ENCODE measurements around the gene CAMTA1.

Gene CAMTA1

DNA sequence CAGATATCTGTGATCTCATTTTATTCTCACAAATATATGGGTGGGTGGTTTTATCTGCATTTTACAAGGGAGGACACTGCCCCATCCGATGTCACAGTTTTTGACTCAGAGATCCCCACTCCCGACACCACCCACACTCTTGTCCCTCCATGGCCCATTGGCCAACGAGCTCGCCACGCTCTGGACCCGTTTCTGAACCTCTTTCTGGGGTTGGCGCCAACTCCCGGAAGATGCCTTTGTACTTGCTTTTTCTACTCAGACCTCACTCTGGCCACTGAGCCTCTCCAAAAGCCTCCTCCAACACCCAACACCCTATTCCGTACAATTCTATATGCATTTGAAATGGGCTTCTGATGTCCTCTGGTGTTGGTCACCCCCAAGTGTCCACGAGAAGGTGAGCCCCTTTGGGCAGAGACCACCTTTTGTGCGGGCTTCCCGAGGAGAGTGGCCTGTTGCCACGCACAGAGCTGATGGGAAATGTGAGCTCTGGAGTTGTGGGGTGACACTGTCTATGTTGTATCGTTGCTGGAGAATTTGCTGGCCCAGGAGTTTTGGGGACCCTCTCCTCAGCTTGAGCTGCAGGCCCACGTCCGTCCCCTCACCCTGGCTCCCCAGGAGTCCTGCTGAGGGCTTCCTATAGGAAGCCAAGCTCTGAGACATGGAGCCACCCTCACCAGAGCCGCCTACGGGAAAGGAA is 618.9 kb downstream of the CAMTA1 start:
- DNase-seq (ENCODE audit: low read depth): no peak
- TF ChIP-seq, protein P1, sequence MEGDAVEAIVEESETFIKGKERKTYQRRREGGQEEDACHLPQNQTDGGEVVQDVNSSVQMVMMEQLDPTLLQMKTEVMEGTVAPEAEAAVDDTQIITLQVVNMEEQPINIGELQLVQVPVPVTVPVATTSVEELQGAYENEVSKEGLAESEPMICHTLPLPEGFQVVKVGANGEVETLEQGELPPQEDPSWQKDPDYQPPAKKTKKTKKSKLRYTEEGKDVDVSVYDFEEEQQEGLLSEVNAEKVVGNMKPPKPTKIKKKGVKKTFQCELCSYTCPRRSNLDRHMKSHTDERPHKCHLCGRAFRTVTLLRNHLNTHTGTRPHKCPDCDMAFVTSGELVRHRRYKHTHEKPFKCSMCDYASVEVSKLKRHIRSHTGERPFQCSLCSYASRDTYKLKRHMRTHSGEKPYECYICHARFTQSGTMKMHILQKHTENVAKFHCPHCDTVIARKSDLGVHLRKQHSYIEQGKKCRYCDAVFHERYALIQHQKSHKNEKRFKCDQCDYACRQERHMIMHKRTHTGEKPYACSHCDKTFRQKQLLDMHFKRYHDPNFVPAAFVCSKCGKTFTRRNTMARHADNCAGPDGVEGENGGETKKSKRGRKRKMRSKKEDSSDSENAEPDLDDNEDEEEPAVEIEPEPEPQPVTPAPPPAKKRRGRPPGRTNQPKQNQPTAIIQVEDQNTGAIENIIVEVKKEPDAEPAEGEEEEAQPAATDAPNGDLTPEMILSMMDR (conservative IDR thresholded peaks at IDR 0.05; ENCODE audit: low read depth, low read length): no peak
- H3K4me3 ChIP-seq (ENCODE audit: low read depth, low read length): no peak overlapping the region

DNA sequence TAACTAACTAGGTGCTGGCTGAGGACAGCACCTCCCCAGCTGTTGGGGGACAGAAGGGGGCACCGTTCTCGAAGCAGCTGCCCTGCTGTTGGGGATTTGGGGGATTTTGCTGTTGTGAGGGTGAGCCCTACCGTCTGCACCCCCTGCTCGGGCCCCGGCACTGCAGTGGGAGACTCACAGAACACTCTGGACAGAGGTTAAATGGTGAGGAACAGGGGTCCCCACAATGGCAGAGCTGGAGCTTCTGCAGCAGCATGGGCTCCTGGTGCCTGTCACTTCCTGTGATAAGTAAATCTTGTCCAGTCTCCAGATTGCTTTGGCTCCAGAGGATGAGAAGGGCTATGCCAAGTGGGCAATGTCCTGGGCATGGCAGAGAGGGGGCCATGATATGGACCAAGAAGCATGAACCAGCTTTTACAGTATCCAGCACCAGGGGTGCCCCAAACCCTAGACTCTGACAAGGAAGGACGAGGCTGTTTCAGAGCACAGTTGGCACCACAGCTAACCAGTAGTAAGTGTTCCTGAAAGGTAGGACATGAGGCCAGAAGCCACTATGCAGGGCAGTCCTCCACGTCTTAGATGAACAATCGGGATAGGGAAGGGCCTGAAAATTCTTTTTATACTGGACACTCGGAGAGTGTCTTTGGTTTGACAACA is 620.7 kb downstream of the CAMTA1 start:
- no peak overlapping the region for H3K4me3 ChIP-seq (ENCODE audit: low read depth, low read length)
- TF ChIP-seq, protein P1 (conservative IDR thresholded peaks at IDR 0.05; ENCODE audit: low read depth, low read length): no peak
- no peak for DNase-seq (ENCODE audit: low read depth)

DNA sequence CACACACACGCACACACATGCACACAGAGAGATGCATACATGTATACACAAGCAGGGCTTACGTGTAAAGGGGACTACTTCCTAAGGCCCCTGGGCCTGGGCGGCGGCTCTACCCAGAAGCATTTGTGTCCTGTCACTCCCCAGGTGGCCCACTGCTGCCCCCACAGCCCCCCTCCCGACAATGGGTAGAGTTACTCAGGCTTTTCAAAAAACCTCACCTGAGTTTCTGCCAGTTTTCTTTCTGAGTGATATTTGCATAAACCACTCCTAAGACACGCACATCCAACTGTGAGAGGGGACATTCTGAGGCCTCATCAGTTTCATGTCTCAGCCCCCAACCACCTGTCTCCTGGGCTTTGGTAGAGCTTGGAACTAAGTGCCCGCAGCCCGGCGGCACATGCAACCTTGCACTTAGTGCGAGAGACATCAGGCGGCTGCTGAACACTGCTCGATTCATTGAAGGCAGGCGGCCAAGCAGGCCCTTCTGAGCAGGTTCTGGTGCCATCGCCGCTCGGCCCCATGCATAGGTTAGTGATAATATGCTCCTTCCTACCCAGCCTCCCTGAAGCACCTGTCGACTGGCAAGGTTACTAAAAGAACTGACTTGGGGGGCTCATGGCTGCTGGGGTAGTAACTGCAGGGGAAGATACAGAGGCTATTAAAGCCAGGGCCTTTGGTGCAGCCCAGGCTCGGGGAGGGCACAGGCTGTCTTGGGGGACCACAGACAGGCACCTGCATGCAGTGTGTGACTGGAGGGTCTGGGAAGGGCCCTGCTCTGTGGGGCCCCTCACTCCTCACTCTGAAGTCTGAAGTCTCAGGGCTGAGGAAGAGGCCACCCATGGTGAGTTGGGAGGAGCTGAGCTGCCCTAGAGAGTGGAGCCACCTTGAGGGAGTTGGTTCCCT is 621.6 kb downstream of the CAMTA1 start:
- TF ChIP-seq, protein P1 (conservative IDR thresholded peaks at IDR 0.05; ENCODE audit: low read depth, low read length): no peak
- no peak for DNase-seq (ENCODE audit: low read depth)

DNA sequence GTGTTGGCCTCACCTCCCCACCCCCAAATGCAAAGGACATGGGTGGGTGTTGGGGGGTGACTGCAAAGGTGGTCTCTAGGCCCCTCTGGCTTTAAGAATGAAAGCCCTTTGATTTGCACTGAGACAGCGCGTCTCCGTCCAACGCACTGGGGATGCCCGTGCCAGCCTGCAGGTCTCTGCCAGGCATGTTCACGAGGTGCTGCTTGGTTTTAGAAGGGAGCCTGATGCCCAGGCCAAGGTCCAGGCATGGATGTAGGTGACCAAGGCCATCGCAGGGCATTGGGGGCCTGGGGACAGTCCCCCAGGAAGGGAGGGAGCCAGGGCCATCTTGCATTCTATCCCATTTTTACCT is 622.3 kb downstream of the CAMTA1 start:
- TF ChIP-seq, protein P1 (conservative IDR thresholded peaks at IDR 0.05; ENCODE audit: low read depth, low read length): no peak
- H3K4me3 ChIP-seq (ENCODE audit: low read depth, low read length): no peak overlapping the region
- DNase-seq (ENCODE audit: low read depth): no peak

More for the DNA sequence above, 621.6 kb downstream of the CAMTA1 start:
- no peak overlapping the region for H3K4me3 ChIP-seq (ENCODE audit: low read depth, low read length)

DNA sequence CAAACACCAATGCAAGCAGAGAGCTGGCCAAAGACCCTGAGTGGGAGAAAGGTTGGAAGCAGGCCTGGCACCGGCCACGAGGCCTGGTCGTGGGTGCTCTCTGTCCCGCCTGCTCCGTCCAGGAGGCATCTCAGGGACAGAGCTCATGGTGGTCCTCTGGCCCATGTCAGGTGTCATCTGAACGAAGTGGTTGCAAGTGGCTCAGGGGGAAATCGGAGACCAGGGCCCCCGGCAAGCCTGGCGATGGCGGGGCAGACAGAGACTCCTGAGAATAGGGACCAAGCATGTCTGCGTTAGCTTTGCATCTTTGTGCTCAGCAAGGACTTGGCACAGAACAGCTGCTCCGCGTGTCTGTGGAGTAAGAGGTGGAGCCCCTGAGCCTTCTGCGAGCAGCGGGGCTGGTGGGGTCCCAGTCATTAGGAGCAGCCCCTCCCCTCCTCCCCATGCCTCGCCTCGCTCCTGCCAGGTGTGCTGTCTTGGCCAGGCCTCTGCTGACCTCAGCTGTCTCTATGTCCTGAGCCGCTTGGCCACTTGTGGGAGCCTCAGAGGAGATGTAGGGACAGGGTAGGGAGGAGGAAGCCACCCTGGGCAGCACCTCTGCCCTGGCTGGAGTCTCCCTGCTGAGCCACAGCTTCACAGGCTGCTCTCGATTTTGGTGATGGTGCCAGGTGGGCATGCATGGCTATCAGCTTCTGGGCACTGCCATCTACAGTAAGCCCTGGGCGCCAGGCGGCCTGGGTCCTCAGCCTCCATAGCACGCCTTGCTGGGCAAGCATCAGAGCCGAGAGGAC is 622.9 kb downstream of the CAMTA1 start:
- H3K4me3 ChIP-seq (ENCODE audit: low read depth, low read length): no peak overlapping the region
- no peak for DNase-seq (ENCODE audit: low read depth)
- TF ChIP-seq, protein P1 (conservative IDR thresholded peaks at IDR 0.05; ENCODE audit: low read depth, low read length): no peak

DNA sequence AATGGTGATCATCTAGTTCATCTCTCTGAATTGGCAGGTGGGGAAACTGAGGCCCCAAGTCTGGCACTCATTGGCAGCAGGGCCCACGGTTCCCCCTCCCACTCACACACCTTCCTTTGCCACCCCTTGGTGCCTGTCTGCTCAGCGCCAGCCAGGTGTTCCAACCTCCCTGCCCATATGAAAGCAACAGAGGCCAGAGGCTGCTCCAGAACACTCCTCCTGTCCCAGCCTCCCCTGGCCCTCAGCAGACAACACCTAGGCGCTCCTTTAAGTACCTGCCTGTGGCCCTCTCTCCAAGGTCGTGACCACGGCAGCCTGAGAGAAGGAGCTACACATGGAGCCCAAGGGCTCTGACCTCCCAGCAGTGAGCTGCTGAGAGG is 623.5 kb downstream of the CAMTA1 start:
- no peak overlapping the region for H3K4me3 ChIP-seq (ENCODE audit: low read depth, low read length)
- DNase-seq (ENCODE audit: low read depth): no peak
- TF ChIP-seq, protein P1 (conservative IDR thresholded peaks at IDR 0.05; ENCODE audit: low read depth, low read length): no peak

Data from choroid plexus epithelial cell (primary cell).